NCI-H226 (cell line): ENCODE measurements around the gene CAPN15.
"Not testable (repeated sequence)": the region's sequence is repeated elsewhere in the genome, so short reads cannot be mapped to it uniquely, and the experiment has no call there.

Source experiments
- DNase-seq: peaks from one replicate; pipeline ENCODE4 v3.0.0-alpha.2; 2015

The CAPN15 gene

DNA sequence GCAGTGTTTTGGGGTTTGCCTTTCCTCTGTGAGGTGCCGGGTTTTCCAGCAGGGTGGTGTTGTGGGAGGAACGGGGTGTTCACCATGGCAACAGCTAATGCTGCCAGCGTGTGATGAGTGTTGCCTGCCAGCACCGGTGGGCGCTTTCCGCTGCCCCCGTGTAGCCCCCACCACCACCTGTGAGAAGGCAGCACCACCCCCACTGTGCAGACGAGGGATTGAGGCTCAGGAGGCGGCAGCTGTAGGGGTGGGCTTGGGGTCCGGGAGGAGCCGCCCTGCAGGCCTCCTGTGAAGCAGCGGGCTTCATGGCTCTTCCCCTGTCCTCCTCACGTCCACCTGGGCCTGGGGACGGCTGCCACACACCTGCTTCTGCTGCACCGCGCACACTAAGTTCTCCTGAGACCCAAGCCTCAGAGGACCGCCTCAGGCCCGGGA lies 67.6 kb downstream of the CAPN15 start:
- no peak for DNase-seq

DNA sequence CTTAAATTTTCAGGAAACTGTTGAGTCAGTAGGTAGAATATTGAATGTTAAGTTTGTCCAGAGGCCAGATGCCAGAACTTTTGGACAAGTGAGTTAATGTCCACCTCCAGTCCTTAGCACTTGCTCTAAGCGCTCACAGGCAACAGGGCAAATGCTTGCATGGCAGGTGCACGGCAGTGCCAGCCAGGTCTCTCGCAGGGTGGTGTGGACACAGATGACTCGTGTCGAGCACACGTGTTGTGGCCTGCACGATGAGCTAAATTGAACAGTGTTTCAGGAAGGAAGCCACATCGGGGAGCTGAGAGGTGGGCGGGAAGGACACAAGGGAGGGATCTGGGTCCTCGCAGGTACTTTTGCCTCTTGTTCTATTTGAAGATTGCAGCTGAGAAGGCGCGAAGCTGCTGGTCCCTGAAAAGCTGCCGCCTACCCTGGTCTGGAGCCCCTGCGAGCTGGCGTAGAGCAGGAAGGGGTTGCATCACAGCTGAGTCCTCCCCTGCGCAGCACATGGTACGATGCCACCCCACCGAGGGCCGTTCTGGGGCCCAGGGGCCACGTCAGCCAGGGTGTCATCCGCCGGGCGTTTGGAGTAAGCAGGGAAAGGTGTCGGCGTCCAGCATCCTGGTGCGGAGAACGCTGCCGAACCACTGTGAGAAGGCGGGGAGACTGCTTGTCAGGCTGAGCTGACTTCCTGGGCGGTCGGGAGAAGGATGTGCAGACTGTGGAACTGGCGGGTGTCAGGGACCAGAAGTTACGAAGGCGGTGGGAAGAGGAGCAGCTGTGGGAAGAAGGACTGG lies 68.6 kb downstream of the CAPN15 start:
- no peak for DNase-seq

DNA sequence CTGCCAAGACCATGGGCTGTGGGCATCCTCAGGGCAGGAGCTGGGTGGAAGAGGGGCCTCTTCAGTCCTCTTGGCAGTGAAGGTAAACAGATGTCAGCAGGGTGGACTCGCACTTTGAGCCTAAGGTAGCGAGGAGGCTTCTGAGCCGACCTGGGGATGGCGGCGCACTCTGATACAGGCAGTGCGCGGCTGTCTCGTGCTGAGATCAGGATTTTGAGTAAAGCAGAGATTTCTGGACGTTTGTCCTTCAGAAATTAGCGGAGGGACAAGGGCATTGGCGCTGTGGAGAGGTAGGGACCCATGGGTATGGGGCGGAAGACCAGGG lies 69.2 kb downstream of the CAPN15 start:
- no peak for DNase-seq

DNA sequence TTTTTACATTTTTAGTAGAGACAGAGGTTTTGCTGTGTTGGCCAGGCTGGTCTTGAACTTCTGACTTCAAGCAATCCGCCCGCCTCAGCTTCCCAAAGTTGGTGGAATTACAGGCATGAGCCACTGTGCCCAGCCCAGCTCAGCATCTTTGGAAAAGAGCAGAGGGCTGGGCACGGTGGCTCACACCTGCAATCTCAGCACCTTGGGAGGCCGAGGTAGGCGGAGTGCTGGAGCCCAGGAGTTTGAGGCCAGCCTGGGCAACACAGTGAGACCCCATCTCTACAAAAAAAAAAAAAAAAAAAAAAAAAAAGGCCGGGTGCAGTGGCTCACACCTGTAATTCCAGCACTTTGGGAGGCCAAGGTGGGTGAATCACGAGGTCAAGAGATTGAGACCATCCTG lies 70.1 kb downstream of the CAPN15 start:
- not testable (repeated sequence) for DNase-seq

DNA sequence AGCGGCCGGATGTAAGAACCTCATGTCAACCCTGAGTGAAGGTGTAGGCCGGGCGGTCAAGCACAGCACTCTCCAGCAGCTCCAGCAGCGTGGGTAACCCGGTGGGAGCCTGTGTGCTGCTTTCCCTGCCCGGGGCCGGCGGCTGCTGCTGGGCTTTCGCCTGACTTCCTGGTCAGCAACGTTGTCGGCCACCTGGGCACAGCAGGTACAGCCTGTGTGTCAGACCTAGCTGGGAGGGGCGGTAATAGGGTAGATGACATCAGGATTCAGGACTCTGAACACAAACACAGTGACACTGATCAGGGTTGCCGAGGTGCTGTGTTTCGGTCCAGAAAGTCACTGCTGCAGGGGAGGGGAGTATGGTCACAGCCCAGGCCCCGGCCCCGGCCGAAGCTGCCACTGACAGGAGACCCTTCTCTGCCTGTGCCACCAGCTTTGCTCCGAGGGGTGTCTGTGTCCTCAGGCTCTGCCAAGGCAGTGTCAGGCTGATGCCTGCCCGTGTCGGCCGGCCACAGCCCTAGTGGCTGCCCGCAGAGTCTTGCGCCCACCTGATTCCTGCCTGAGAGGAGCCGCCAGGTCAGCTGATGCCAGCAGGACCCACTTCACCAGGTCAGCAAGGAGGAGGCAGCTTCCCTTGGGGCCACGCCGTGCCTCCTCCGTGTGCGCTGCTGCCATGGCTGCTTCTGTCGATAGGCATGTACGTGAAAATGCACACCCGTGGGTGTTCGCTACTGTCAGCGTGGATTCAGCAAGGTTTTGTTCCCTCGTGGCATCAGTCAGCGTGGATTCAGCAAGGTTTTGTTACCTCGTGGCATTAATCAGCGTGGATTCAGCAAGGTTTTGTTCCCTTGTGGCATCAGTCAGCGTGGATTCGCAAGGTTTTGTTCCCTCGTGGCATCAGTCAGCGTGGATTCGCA lies 71.6 kb downstream of the CAPN15 start:
- DNase-seq: no peak

DNA sequence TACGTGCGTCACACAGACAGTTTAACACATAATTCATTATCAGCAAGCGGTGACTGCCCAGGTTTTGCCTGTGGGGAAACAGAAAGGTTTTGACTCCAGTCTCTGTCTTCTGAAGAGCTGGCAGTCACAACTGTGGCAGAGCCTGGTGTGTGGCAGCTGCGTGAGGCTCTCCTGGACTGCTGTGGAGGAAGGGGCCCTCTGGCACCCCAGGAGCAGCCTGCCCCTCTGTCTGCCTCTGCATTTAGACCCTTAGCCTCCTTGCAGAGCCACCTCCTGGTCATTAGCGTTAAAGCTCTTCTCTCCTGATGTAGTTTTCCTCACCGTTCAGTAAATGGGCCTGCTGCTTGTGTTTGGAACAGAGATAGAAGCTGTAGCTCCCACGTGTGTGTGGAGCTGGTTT lies 73.3 kb downstream of the CAPN15 start:
- DNase-seq: no peak

DNA sequence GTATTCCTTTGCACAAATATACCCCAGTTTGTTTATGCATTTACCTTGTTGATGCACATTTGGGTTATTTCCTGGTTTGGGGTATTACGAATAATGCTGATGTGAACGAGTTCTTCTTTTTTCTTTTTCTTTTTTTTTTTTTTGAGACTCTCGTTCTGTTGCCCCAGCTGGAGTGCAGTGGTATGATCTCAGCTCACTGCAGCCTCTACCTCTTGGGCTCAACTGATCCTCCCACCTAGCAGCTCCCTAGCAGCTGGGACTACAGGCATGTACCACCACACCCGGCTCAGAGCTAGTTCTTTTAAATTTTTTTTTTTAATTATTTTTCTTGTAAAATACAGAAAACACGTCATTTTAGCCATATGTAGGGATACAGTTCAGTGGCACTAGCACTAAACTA lies 76.4 kb downstream of the CAPN15 start:
- DNase-seq: no peak
